Bronchial epithelial cell (primary cell): ENCODE measurements around the gene NUP155. TPM values are rescaled to one million over a fixed set of nuclear protein-coding genes. Genes with fewer than 3 reads are reported as not detected.
"Not testable (repeated sequence)": the region's sequence is repeated elsewhere in the genome, so short reads cannot be mapped to it uniquely, and the experiment has no call there.

Experiments
- DNase-seq: peaks from one replicate; pipeline ENCODE4 v3.0.0-alpha.2; 2010; ENCODE audit warnings: low read depth
- FAIRE-seq: peaks from 2 replicates; lab custom pipeline; 2011; peaks lifted over from hg19 to GRCh38; lab: Jason Lieb, UNC
- H3K27me3 ChIP-seq: 2 replicates; pipeline ENCODE4 v1.5.1; 2011; ENCODE audit warnings: low read length; ENCODE audit not compliant: control insufficient read depth, insufficient read depth
- H3K36me3 ChIP-seq: 2 replicates; pipeline ENCODE4 v1.5.1; 2011; ENCODE audit warnings: low read length; ENCODE audit not compliant: control insufficient read depth, insufficient read depth
- H3K4me3 ChIP-seq: 2 replicates; pipeline ENCODE4 v1.5.1; 2011; ENCODE audit warnings: mild to moderate bottlenecking, low read depth, low read length, control low read depth
- CTCF ChIP-seq: IDR thresholded peaks from 2 replicates; pipeline ENCODE4 v1.5.1; 2011; ENCODE audit warnings: mild to moderate bottlenecking, moderate library complexity, low read length, control low read depth, inconsistent platforms; ENCODE audit not compliant: insufficient read depth, severe bottlenecking
- total RNA-seq: library from RNA; depleted of rRNA; stranded (reverse); fragments of >200 nt; gene quantifications from 2 replicates; pipeline ENCODE4 v1.2.1, GENCODE V29; 2014

The NUP155 gene
- total RNA-seq, result 24.0 and 27.9 TPM in 2 replicates

GRCh38 chr5:37370864-37371726 lies at the start of gene NUP155:
TSS of gene NUP155 (minus strand) at chr5:37371106. CDS start at chr5:37370977, 129 bp downstream.
- peaks cover 1% of the 10 kb centered on the region for H3K36me3 ChIP-seq
- peak; percentile 23 for FAIRE-seq

GRCh38 chr5:37417347-37417746 lies 46.4 kb upstream of the NUP155 start:
- no peak for FAIRE-seq
- TF ChIP-seq CTCF, result no peak
- no peak for DNase-seq
- no peaks in the 10 kb centered on the region for H3K27me3 ChIP-seq
- no peaks in the 10 kb centered on the region for H3K36me3 ChIP-seq
- no peak overlapping the region for H3K4me3 ChIP-seq

More at GRCh38 chr5:37370864-37371726, at the start of gene NUP155:
- Histone ChIP-seq H3K27me3 (no peaks in the 10 kb centered on the region), H3K4me3 (peak within 1 kb of the TSS; percentile 91)
- no peak for TF ChIP-seq CTCF
- DNase-seq, result peak; percentile 98

GRCh38 chr5:37415456-37415855 lies 44.5 kb upstream of the NUP155 start:
- not testable (repeated sequence) for H3K4me3 ChIP-seq, FAIRE-seq, H3K27me3 ChIP-seq, DNase-seq, H3K36me3 ChIP-seq

GRCh38 chr5:37412515-37412914 lies 41.6 kb upstream of the NUP155 start:
- FAIRE-seq (no peak), DNase-seq (no peak)
- Histone ChIP-seq H3K27me3 (no peaks in the 10 kb centered on the region), H3K4me3 (no peak overlapping the region), H3K36me3 (no peaks in the 10 kb centered on the region)
- TF ChIP-seq CTCF, result no peak

GRCh38 chr5:37400501-37400900 lies 29.6 kb upstream of the NUP155 start:
- FAIRE-seq, result no peak
- TF ChIP-seq CTCF, result no peak
- Histone ChIP-seq H3K27me3 (no peaks in the 10 kb centered on the region), H3K36me3 (peaks cover 5% of the 10 kb centered on the region), H3K4me3 (no peak overlapping the region)
- no peak for DNase-seq

GRCh38 chr5:37396352-37396751 lies 25.4 kb upstream of the NUP155 start:
- no peak for FAIRE-seq
- TF ChIP-seq CTCF, result no peak
- Histone ChIP-seq H3K36me3 (peaks cover 6% of the 10 kb centered on the region), H3K27me3 (no peaks in the 10 kb centered on the region), H3K4me3 (no peak overlapping the region)
- DNase-seq, result no peak
